GM18873 (cell line): ENCODE data around the gene ALB.

Experiments used
- ATAC-seq: cut with Tn5 transposase; IDR thresholded peaks from one replicate; pipeline ENCODE4 v1.9.1; 2021; ENCODE audit warnings: mild to moderate bottlenecking, moderate library complexity, moderate number of reproducible peaks; ENCODE audit not compliant: unreplicated experiment, low FRiP score

Gene ALB

GRCh38 chr4:73408181-73408867, 4.2 kb downstream of the ALB start:
- ATAC-seq: no peak

GRCh38 chr4:73409012-73409862, 5.2 kb downstream of the ALB start:
- no peak for ATAC-seq

- ATAC-seq: no peak
These were observed 6.0 kb downstream of the ALB start for GRCh38 chr4:73409978-73410548.

- ATAC-seq: no peak
These were observed 7.0 kb downstream of the ALB start for GRCh38 chr4:73410916-73411730.

GRCh38 chr4:73411731-73412414, 7.8 kb downstream of the ALB start:
- ATAC-seq: no peak

GRCh38 chr4:73413294-73413755, 9.2 kb downstream of the ALB start:
- ATAC-seq: no peak

- ATAC-seq: no peak
These were observed 10.8 kb downstream of the ALB start for GRCh38 chr4:73414936-73415271.

- no peak for ATAC-seq
These were observed 11.7 kb downstream of the ALB start for GRCh38 chr4:73415807-73416238.

- ATAC-seq: no peak
These were observed 12.5 kb downstream of the ALB start for GRCh38 chr4:73416423-73417087.

GRCh38 chr4:73417342-73417741, 13.3 kb downstream of the ALB start:
- ATAC-seq: no peak

GRCh38 chr4:73417973-73418372, 13.9 kb downstream of the ALB start:
- ATAC-seq: no peak

GRCh38 chr4:73418677-73419076, 14.6 kb downstream of the ALB start:
- ATAC-seq: no peak

GRCh38 chr4:73419106-73420038, 15.3 kb downstream of the ALB start:
- no peak for ATAC-seq

- ATAC-seq: no peak
These were observed 16.5 kb downstream of the ALB start for GRCh38 chr4:73420615-73421014.

- no peak for ATAC-seq
These were observed 17.8 kb downstream of the ALB start for GRCh38 chr4:73421708-73422457.

- ATAC-seq: no peak
These were observed 18.3 kb downstream of the ALB start for GRCh38 chr4:73422458-73422752.

GRCh38 chr4:73423184-73423583, 19.1 kb downstream of the ALB start:
- ATAC-seq: no peak

GRCh38 chr4:73426666-73427065, 22.6 kb downstream of the ALB start:
- ATAC-seq: no peak
